K562 (cell line): Measurements from ENCODE around the gene CDKN2C. TPM values are rescaled to one million over a fixed set of nuclear protein-coding genes. Genes with fewer than 3 reads are reported as not detected.

ENCODE experiments used
- ARID2 ChIP-seq: fragments of 450-650 bp; IDR thresholded peaks from 2 replicates; pipeline ENCODE4 v1.6.1; 2017; ENCODE audit warnings: antibody characterized with exemption, mild to moderate bottlenecking
- CBX2 ChIP-seq: fragments of 200-600 bp; sonication (generic); IDR thresholded peaks from one replicate; pipeline ENCODE4 v1.6.1; 2012; ENCODE audit warnings: mild to moderate bottlenecking, low read length, inconsistent platforms; ENCODE audit not compliant: insufficient read depth, poor library complexity, severe bottlenecking
- CTCF ChIP-seq, 3 experiments: IDR thresholded peaks in 2 of 3; conservative IDR thresholded peaks in 1 of 3; 2 replicates each; pipeline ENCODE4 v1.5.1; 2011 to 2012; ENCODE audit warnings: low read length in 3 of 3, mild to moderate bottlenecking in 3 of 3, control low read depth in 2 of 3, improper control_type of control experiment in 1 of 3, inconsistent platforms in 1 of 3, low read depth in 1 of 3, mixed read lengths in 1 of 3, moderate library complexity in 1 of 3; ENCODE audit not compliant: insufficient read depth in 2 of 3
- GMEB1 ChIP-seq: fragments of 250-450 bp; sonication (Bioruptor Pico); IDR thresholded peaks from 2 replicates; pipeline ENCODE4 v1.4.0; 2020; ENCODE audit warnings: mild to moderate bottlenecking
- KAT7 ChIP-seq: sonication (generic); formaldehyde crosslinking; IDR thresholded peaks from 2 replicates; pipeline ENCODE4 v1.8.0; 2022; ENCODE audit warnings: missing genetic modification reagents, mild to moderate bottlenecking, borderline replicate concordance
- MLLT1 ChIP-seq, 2 experiments: fragments of 450-650 bp; IDR thresholded peaks; 2 replicates each; pipeline ENCODE4 v1.6.1; 2016
- TSC22D4 ChIP-seq: fragments of 450-650 bp; IDR thresholded peaks from 2 replicates; pipeline ENCODE4 v1.6.1; 2016; ENCODE audit warnings: missing genetic modification characterization, missing biosample characterization, control low read depth
- polyA plus RNA-seq, 8 experiments: library from polyadenylated mRNA; depleted of rRNA in 4 of 8; stranded (reverse) in 5 of 8; unstranded in 3 of 8; fragments of >200 nt; fragmentation: Nextera tagmentation in 2 of 8; fragmentation: Illumina TruSeq in 1 of 8; extraction: Ambion mirVana in 2 of 8; extraction: Trizol in 1 of 8; gene quantifications; 2 replicates each; pipeline versions ENCODE4 v1.2.1 to v1.2.3, GENCODE V29; 2011 to 2014; ENCODE audit warnings: inconsistent platforms in 1 of 8, missing spikeins in 1 of 8
- total RNA-seq, 7 experiments: library from RNA; depleted of rRNA in 6 of 7; stranded (reverse); fragments of >200 nt in 6 of 7; fragmentation: Illumina TruSeq in 2 of 7; extraction: Trizol in 2 of 7; gene quantifications; 2 replicates each; pipeline versions ENCODE4 v1.2.1 to v1.2.3, GENCODE V29; 2011 to 2021; ENCODE audit warnings: low replicate concordance in 1 of 7
- TF ChIP-seq, protein P1 (sequence below), 2 experiments: fragments of 450-650 bp; formaldehyde crosslinking in 1 of 2; IDR thresholded peaks; 2 replicates each; pipeline versions ENCODE4 v1.4.0 to v1.6.1; 2014 to 2020; ENCODE audit warnings: mild to moderate bottlenecking in 2 of 2, borderline replicate concordance in 1 of 2, low read depth in 1 of 2
- TF ChIP-seq, protein P2 (sequence below): fragments of 450-650 bp; conservative IDR thresholded peaks from 2 replicates; pipeline ENCODE4 v1.6.1; 2016; ENCODE audit warnings: missing genetic modification characterization, low read depth, mild to moderate bottlenecking, control low read depth, missing compliant biosample characterization

Gene CDKN2C
- total and polyA plus RNA-seq, 9 of the 15 experiments (the other 6 are each of a cell fraction or from before 2014, with no cell fraction given) = 11.9 to 74.3 (median 45.9) TPM

GRCh38 chr1:50959913-50960844 is 9.9 kb upstream of the CDKN2C start, which contains the start of gene FAF1 (continued):
- TF ChIP-seq, protein P1, sequence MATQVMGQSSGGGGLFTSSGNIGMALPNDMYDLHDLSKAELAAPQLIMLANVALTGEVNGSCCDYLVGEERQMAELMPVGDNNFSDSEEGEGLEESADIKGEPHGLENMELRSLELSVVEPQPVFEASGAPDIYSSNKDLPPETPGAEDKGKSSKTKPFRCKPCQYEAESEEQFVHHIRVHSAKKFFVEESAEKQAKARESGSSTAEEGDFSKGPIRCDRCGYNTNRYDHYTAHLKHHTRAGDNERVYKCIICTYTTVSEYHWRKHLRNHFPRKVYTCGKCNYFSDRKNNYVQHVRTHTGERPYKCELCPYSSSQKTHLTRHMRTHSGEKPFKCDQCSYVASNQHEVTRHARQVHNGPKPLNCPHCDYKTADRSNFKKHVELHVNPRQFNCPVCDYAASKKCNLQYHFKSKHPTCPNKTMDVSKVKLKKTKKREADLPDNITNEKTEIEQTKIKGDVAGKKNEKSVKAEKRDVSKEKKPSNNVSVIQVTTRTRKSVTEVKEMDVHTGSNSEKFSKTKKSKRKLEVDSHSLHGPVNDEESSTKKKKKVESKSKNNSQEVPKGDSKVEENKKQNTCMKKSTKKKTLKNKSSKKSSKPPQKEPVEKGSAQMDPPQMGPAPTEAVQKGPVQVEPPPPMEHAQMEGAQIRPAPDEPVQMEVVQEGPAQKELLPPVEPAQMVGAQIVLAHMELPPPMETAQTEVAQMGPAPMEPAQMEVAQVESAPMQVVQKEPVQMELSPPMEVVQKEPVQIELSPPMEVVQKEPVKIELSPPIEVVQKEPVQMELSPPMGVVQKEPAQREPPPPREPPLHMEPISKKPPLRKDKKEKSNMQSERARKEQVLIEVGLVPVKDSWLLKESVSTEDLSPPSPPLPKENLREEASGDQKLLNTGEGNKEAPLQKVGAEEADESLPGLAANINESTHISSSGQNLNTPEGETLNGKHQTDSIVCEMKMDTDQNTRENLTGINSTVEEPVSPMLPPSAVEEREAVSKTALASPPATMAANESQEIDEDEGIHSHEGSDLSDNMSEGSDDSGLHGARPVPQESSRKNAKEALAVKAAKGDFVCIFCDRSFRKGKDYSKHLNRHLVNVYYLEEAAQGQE (IDR thresholded peaks at IDR 0.05; ENCODE audit: borderline replicate concordance) = peak; percentile 95
- TF ChIP-seq, protein P1 (CRISPR knock-in tag; IDR thresholded peaks at IDR 0.05; ENCODE audit: low read depth) = no peak
- TF ChIP-seq ARID2 (no peak), CTCF (IDR thresholded peaks at IDR 0.05 in 2 of 3, conservative IDR thresholded peaks at IDR 0.05 in 1 of 3; ENCODE audit: insufficient read depth in 2 of 3, low read depth in 1 of 3, low read length in 3 of 3) (peak; percentile 34 to 60 (median 56)), TSC22D4 (tag) (no peak), KAT7 (CRISPR knock-in tag) (peak; percentile 94; the same call in 1 of the 2 replicates), GMEB1 (CRISPR knock-in tag) (peak; percentile 78), MLLT1 (IDR thresholded peaks at IDR 0.05) (peak; percentile 21 to 60), CBX2 (no peak)
- TF ChIP-seq, protein P2, sequence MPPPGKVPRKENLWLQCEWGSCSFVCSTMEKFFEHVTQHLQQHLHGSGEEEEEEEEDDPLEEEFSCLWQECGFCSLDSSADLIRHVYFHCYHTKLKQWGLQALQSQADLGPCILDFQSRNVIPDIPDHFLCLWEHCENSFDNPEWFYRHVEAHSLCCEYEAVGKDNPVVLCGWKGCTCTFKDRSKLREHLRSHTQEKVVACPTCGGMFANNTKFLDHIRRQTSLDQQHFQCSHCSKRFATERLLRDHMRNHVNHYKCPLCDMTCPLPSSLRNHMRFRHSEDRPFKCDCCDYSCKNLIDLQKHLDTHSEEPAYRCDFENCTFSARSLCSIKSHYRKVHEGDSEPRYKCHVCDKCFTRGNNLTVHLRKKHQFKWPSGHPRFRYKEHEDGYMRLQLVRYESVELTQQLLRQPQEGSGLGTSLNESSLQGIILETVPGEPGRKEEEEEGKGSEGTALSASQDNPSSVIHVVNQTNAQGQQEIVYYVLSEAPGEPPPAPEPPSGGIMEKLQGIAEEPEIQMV (tag) = no peak; the same call in 1 of the 2 replicates
